NAMALWA (cell line): ENCODE measurements around the gene FAM120A.
"Not testable (repeated sequence)": the region's sequence is repeated elsewhere in the genome, so short reads cannot be mapped to it uniquely, and the experiment has no call there.

ENCODE experiments used
- DNase-seq: peaks from one replicate; pipeline ENCODE4 v3.0.0-alpha.2; 2015; ENCODE audit warnings: low spot score

Gene FAM120A

DNA sequence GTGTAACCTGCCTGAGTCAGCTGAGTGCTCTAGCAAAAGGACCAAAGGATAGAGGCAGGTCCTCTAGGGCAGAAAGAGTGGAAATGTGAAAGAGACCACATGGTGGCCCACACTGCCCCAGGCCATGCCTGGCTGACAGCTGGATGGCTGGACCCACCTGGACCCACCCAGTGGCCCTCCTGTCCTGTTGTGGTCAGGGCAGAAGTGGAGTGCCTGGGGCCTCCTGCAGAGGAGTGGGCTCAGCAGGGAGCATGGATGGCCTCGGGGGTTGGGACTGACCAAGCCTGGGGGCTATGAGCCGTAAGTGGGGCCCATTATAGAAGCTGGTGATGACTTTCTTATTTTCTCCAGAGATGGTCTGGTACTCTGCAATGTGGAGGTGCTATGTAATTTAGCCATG lies 57.6 kb downstream of the FAM120A start:
- DNase-seq, result no peak

DNA sequence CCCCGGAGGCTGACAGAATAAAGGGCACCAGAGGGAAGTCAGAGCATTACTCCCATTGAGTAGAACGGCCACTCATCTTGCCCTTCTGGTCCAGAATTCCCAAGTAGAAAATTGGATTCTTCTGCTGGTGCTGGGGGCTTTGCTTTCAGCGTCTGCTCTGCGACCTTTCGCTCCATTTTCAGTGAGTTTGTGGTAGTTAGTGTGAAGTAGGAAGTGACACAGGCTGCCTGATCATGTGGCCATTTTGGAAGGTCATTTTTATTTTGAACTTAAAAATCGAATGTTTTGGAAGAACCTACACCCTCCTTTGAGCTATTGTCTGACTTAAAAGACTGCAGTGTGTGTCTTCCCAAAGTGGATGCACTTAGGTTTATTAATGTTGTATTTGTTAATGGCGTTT lies 58.6 kb downstream of the FAM120A start:
- DNase-seq, result no peak

DNA sequence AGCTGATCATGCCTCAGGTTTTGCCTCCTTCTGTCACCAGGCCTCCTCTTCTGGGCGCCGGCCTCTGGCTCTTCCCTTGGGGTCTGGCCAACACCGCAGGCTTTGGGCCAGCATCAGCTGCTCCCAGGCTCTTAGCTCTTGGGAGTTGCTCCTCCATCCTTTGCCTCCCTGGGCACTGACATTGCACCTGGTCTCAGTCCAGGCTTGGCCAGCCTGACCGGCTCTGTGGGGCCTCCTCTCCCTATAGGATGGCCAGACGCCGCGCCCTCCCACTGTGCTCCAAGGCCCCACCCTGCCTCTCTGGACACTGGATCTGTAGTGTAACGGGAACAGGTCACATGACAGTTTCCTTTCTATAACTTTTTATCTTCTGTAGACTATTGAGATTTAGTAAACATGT lies 59.7 kb downstream of the FAM120A start:
- DNase-seq, result not testable (repeated sequence)

DNA sequence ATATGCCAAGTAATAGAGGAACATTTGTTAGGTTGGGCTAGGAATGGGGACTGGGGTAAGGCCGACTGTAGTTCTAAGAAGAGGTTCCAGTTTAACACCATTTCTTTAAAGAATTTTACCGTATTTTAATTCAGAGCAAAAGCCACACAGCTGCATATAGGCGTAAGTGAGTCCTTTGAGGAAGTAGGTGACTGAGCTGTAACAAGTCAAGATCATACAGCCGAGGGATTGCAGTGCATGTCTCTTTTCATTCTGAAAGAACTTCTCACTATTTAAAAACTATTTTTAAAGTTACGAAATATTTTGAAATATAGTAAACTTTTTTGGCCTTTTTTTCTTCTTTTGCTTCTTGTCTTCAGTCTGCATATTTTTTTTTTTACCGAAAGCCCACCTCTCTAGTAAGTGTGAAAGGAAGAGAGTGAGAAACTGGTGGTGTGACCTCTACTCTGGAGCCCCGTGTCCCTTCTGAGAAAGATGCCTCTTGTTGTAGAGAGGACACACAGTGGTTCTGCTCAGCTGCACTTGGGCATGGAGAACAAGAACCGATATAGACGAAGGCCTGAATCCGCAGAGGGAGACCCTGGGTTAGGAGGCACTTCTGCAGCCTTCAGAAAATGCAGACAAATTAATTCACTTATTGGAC lies 60.8 kb downstream of the FAM120A start:
- peak; percentile 45 for DNase-seq

DNA sequence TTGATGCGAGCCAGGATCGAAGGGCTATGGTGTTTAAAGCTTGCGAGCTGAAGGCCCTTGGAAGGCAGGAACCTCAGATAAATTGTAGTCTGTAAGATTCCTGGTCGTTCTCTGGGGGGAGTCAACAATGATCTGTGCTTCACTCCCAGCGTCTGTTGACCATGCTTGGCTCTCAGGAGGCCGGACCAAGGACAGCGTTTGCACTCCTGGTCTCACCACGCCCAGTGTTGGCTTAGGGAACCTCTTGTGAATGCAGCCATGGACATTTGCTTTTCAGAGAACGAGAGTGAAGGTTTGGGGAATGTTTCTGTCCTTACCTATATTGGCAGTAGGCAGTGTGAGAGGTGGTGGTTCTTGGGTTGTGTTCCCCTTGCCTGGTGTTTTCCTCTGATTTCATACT lies 62.1 kb downstream of the FAM120A start:
- DNase-seq, result no peak

DNA sequence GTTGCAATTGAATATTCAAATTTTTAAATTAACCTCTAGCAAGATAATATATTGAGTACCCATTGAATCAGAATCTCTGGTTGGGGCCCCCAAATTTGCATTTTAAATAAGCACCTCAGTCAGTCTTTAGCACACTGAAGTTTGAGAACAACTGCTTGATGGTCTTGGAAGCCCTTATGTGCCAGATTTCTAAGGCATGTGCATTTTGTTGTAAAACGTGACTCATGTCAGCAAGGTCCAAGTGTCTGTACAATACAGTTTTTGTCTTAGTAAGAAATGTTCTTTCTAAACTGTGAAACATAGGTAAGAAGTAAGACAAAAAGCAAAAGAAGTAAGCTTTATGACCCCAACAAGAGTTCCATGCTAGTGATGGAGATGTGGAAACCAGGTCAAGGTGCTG lies 65.8 kb downstream of the FAM120A start:
- DNase-seq, result no peak

DNA sequence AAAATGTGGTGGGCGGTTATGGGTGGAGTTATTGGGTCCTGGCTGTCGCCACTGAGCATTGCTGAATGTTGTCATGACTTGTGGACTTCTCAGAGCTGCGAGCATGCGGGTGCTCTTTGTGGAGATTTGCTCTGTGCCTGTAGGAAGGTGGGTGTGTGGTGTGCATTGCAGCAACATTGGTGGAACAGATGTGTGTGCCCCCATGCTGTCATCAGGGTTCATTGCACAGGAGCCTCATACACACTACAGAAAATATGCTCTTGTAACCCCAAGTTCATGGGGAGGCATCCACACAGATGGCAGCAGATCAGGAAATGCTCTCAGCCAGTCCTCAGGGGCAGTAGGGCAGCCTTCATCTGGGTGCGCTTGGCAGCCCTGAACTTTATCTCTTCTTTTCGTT lies 69.0 kb downstream of the FAM120A start:
- DNase-seq, result peak; percentile 45

DNA sequence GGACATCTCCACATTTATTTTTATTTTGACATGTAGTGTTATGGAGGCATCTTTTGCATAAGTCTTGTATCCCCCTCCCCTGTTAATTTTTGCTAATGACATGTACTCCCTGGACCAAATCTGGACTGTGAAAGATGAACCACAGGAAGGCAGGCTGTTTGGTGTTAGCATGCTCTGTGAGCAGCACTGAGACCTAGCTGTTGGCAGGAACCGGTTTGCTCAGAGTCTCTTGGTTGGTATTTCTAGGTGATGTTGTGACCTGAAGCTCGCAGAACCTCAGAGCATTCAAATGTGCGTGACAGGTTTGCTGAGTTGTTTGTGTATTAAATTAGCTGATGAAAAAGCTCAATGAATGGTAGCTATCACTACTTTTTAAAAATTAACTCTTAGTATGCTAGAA lies 71.3 kb downstream of the FAM120A start:
- no peak for DNase-seq

DNA sequence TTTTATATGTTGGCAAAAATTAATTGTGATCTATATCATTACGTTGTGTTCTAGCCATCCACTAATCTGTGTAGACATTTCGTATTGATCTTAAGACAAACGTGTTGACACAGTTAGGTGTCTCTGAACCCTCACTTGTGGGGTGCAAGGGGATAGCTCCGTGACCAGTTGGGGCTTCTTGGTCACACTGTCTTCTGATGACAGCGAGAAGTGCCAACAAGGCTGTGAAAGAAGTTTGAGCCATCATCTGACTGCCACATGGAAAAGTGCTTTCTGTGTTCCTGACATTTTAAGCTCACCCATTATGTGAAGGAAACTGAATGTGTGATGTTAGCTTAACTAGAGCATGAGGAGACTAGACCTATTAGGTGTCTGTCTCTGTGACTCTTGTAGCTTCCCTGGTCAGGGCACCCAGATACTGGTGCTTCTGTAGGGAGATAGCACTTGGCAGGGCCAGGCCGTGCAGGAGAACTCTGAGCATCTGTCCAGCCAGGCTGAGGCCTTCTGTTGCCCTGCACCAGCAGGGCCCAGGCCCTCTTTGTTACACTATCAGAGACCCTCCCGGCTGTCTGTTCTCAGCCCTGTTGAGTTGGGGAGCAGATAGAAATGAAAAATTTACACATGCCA lies 72.1 kb downstream of the FAM120A start:
- no peak for DNase-seq

DNA sequence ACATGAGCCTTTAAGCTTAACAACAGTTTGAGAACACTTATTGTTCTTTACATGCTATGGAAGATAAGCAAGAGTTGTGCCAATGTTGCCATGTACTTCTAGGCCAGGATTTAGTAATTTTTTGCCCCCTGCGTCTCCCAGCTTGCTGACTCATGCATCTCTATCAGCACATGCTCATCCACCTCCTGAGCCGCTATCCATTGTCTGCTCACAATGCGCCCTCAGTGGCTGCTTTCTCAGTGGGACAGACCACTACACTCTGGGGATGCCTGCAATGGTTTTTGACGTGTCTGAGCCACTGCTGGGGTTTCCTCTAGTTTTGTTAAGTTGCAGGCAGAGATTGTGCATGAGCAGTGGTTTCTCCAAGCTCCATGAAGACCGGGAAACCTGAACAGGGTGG lies 74.0 kb downstream of the FAM120A start:
- no peak for DNase-seq

DNA sequence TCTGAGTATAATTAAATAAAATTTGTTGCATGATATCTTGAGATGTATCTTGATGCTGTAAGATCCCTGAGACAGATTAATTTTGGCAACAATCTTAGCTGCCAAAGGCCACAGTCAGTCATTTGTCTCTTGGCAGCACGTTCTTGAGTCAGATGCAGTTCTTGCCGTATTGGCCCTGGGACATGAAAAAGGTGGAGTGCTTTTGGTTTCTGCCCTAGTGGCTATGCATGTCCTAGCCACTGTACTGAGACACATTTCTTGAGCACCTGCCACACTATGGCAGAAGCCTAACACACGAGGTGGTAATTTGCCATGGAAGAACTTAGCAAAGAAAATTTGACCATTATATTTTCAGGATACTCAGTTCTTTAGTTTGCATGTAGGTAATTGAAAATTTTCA lies 79.9 kb downstream of the FAM120A start:
- peak; percentile 35 for DNase-seq

DNA sequence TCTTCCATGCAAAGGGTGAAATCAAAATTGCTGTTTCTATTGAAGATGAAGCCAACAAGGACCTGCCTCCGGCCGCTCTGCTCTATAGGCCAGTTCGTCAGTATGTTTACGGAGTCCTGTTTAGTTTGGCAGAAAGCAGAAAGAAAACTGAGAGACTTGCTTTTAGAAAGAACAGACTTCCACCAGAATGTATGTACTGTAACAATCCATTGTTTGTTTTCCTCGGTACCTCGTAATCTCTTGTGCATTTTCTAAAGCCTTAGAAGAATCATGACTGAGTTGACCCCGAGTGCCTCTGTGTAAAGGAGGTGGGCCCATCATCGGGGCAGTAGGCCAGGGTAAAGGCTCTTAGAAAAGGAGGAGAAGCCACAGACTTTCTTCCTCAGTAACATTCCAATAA lies 80.7 kb downstream of the FAM120A start:
- DNase-seq, result no peak

DNA sequence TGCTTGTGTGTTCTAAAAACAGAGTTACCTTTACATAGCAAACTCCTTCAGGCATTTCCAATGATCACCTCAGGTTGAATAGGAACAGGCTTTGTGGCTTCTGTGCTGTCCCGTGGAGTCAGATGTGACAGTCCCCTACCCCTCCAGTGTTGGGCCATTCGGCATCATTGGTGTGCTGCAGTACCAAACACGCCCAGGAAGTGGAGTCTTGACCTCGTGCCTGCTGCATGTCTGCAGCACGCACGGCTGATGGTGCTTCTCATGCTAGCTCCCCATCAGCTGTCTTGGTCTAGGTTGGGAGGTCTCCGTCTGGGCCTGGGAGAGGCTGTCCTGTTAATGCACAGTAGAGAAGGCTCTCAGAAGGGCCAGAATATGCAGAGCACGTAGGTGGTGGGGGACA lies 82.4 kb downstream of the FAM120A start:
- peak; percentile 13 for DNase-seq

DNA sequence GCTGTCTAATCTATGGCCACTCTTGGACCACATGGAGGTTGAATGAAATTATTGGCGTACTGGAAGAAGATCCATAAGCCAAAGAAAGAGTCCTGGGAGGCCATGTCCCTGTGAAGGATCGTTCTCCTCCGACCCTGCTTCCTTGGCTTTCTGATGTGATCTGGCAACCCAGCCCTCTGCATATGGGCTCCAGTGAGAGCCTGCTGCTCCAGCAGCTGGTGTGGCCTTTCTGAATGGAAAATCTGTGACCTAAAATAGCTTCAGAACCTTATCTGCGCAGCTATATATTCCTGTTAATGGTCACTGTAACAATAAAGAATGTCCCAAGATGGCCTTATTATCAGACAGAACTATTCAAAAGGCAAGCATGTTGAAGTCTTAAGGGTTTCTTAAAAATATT lies 84.7 kb downstream of the FAM120A start:
- DNase-seq, result no peak

DNA sequence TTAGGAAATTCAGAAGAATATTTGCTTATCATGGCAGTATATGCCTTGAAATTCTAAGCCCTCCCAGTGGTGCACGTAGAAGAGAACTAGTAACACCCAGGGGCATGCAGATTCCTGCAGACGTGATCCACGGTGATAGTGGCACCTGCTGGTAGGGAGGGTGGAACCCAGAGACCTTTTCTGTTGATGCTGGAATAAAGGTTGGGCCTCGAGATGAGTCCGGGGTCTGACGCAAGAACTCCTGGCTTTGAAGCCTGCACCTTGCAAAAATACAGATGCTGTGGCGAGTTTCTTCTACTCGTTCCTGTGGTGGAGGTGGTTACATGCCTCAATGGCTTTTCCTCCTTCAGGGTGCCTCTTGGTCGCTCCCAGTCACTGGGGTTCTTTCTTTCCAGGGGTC lies 85.4 kb downstream of the FAM120A start:
- no peak for DNase-seq

DNA sequence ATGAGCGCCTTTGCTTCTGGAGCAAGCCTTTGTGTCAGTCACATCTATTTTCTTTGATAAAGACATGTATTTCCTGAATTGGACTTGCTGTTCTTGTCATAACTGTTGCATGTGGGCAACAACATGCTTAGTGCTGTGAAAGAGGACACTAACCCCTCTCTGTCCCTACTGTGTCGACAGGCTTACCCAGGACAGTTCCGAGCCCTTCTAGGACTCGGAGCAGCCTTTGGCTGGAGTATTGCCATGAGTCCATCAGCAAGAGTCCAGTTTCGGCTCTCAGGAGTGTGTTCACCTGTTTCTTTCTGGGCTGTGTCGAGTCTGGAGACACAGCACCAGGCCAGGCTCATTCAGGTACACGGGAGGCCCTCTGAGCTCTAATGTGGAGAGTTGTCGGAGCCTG lies 88.8 kb downstream of the FAM120A start:
- DNase-seq, result no peak

DNA sequence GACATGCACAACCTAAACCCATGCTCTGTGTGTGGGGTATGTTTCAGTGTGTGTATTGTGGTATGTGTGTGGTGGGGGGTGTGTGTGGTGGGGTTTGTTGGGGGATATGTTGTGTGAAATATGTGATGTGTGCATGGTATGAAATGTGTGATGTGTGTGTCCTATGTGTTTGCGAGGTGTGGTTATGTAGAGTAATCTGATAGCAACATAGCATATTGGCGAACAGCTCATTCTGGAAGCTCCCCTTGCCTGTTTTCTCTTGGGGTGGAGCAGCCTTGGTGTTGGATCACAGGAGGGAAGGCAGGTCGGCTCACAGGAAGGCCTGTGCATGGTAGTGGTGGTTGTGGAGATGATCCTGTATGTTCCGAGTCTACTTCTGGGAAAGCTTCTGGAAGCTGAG lies 89.5 kb downstream of the FAM120A start:
- no peak for DNase-seq

DNA sequence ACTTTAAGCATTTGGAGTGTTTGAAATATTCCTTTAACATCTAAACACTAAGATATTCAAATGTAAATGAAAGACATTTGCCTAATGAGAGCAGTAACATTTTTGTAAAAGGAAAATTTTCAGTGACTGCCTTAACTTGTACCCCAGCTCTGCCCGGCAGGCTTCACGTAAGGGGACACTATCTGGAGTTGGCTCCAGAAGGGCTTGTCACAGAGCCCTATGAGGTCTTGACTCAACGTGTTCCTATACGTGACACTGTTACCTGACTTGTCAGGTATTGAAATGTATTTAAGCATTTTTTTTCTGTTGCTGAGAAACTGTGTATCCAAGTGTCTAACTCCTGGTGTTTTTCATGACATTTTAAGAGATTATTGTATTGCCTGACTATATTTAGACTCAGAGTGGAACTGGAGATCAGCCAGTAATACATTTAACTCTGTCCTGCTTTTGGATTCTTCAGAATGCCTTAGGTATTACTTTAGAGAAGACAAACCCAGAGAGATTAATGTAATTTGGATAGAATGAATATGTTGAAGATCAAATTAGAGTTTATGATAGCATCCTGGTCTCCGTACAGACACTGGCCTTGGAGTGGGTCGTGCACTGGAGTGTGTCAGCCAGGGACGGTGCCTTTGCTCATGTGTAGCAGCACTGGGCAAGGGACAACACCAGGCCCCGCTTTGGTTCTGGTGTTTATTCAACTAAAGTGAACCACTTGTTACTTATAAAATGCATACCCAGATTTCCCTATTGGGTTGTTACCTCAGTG lies 90.3 kb downstream of the FAM120A start:
- no peak for DNase-seq

DNA sequence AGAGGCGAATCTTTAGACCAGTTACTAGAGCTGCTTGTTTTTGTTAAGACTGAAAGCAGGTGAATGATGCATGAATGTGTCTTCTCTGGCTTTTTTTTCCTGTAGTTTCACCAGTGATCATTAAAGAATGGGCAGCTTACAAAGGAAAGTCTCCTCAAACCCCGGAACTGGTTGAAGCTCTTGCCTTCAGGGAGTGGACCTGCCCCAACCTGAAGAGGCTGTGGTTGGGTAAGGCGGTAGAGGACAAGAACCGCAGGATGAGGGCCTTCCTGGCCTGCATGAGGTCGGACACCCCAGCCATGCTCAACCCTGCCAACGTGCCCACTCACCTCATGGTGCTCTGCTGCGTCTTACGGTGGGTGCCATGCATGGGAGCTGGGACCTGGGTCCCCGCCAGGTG lies 91.6 kb downstream of the FAM120A start:
- DNase-seq, result no peak

DNA sequence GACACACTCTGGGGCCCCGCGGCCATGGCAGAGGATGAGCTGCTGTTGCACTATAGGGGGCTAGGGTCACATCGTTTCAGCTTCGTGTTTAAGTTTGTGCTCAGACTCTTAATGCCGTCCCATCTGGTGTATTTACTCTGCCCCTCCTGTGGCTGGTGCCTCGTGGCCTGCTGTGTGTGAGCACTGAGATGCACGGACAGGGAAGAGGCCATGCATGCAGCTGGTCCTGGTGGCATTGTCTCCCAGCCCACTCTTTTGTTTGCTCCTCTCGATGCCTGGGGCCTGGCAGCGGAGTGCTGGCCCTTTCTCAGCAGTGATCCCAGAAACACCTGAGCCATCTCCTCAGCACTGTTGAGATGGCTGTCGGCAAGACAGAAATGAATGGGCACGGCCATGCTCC lies 94.9 kb downstream of the FAM120A start:
- no peak for DNase-seq

DNA sequence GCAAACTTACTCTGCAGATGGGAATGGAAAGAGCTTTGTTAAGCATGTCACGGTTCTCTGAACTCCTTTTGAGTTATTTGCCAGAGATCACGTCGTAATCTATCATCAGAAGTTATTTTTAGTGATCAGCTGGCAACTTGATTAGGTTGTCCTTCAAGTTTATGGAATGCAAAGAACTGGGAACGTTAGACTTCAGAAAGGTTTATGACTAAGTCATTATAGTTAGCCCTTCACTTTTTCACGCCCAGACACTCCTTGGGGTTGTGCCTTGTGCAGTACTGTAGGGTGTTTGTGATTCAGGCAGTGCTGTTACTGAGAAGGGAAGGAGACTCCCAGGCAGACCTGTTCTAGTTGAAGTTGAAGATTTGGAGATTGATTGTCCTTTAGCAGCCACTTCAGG lies 98.1 kb downstream of the FAM120A start:
- DNase-seq, result no peak

DNA sequence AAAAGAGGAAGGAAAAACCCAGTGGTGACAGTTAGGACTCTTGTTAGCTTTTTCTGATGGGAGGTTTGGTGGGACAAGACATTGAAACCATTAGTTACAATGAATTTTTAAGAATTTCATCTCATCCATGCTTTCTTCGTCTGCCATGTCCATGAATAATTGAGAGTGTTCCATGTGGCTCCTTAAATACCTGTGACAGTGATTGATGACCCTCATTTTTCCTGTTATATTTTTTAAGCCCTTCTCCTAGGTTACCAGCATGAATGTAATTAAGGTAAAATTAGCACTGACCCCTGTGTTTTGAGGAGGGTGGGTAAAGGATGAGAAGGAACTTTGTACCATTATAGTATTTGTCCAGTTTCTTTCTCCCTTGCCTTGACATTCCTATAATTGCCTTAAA lies 101.4 kb downstream of the FAM120A start:
- no peak for DNase-seq

DNA sequence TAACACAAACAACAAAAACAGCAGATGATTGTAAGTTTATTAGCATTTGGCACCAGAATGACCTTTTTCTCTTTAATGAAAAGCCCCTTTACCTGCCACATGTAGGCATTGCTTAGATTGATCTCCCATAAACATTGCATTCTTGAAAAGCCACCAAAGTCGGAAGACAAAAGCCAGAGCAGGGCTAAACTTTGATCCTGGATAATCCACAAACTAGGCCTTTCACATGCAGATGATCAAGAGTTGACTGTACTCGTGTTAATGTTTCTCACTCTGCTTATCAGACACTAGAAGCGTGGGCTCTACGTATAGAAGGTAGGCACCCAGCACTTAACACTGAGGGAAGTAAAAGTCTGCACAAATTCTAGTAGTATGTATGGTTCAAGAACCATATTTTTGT lies 103.9 kb downstream of the FAM120A start:
- no peak for DNase-seq
